OCI-LY1 (cell line): Measurements from ENCODE around the gene ADAMTS17.

Source experiments
- H2AFZ ChIP-seq: fragments of 200-600 bp; sonication (generic), shearing (Covaris generic); 2 replicates; pipeline ENCODE4 v1.6.0; 2014; ENCODE audit warnings: antibody characterized with exemption, mild to moderate bottlenecking, low read length
- H3F3A ChIP-seq: fragments of 200-600 bp; sonication (generic), shearing (Covaris generic); 2 replicates; pipeline ENCODE4 v1.6.0; 2014; ENCODE audit warnings: mild to moderate bottlenecking, antibody characterized with exemption, low read length, moderate library complexity; ENCODE audit not compliant: insufficient read depth
- H3K27ac ChIP-seq: fragments of 200-600 bp; sonication (generic); 2 replicates; pipeline ENCODE4 v1.5.1; 2014; ENCODE audit warnings: low read length, mixed run types, mild to moderate bottlenecking, low read depth; ENCODE audit not compliant: poor library complexity, severe bottlenecking
- H3K27me3 ChIP-seq: fragments of 200-600 bp; sonication (generic); 2 replicates; pipeline ENCODE4 v1.6.0; 2014; ENCODE audit warnings: antibody characterized with exemption, mild to moderate bottlenecking, low read length, moderate library complexity; ENCODE audit not compliant: insufficient read depth
- H3K36me3 ChIP-seq: fragments of 200-600 bp; sonication (generic); 2 replicates; pipeline ENCODE4 v1.6.1; 2014; ENCODE audit warnings: mild to moderate bottlenecking, antibody characterized with exemption, low read length, moderate library complexity, mixed read lengths; ENCODE audit not compliant: insufficient read depth
- H3K4me1 ChIP-seq: fragments of 200-600 bp; sonication (generic); 2 replicates; pipeline ENCODE4 v1.5.1; 2014; ENCODE audit warnings: mild to moderate bottlenecking, low read length, moderate library complexity; ENCODE audit not compliant: insufficient read depth, severe bottlenecking
- H3K4me2 ChIP-seq: fragments of 200-600 bp; sonication (generic), shearing (Covaris generic); 2 replicates; pipeline ENCODE4 v1.6.1; 2014; ENCODE audit warnings: low read length
- H3K4me3 ChIP-seq: fragments of 200-600 bp; sonication (generic); 2 replicates; pipeline ENCODE4 v1.5.1; 2014; ENCODE audit warnings: low read length, low read depth, mild to moderate bottlenecking, mixed read lengths; ENCODE audit not compliant: poor library complexity, severe bottlenecking
- H3K79me2 ChIP-seq: fragments of 200-600 bp; shearing (Covaris generic); 2 replicates; pipeline ENCODE4 v1.6.1; 2016; ENCODE audit warnings: mixed run types, low read length, mixed read lengths; ENCODE audit not compliant: insufficient read depth
- H3K9ac ChIP-seq: fragments of 200-600 bp; sonication (generic), shearing (Covaris generic); 2 replicates; pipeline ENCODE4 v1.6.1; 2014; ENCODE audit warnings: mild to moderate bottlenecking, low read length, mixed read lengths
- H3K9me2 ChIP-seq: fragments of 200-600 bp; sonication (generic), shearing (Covaris generic); 2 replicates; pipeline ENCODE4 v1.6.1; 2014; ENCODE audit warnings: low read depth, mild to moderate bottlenecking, low read length, mixed read lengths
- H3K9me3 ChIP-seq: fragments of 200-600 bp; shearing (Covaris generic); 2 replicates; pipeline ENCODE4 v1.6.1; 2014; ENCODE audit warnings: low read length, mixed read lengths
- H4K20me1 ChIP-seq: fragments of 200-600 bp; sonication (generic), shearing (Covaris generic); 2 replicates; pipeline ENCODE4 v1.6.0; 2016; ENCODE audit warnings: mild to moderate bottlenecking, low read length; ENCODE audit not compliant: insufficient read depth
- CTCF ChIP-seq: fragments of 200-600 bp; sonication (generic), shearing (Covaris generic); IDR thresholded peaks from 2 replicates; pipeline ENCODE4 v1.5.1; 2017; ENCODE audit warnings: mild to moderate bottlenecking, antibody characterized with exemption, low read length, moderate library complexity, mixed read lengths
- EZH2 ChIP-seq: fragments of 200-600 bp; sonication (generic), shearing (Covaris generic); IDR thresholded peaks from 2 replicates; pipeline ENCODE4 v1.8.0; 2017; ENCODE audit warnings: borderline replicate concordance, mixed run types, mild to moderate bottlenecking, antibody characterized with exemption, low read length, moderate library complexity, mixed read lengths

The ADAMTS17 gene

GRCh38 chr15:100175406-100176114, 166.2 kb downstream of the ADAMTS17 start:
- H2AFZ ChIP-seq: no peak overlapping the region
- no peaks in the 10 kb centered on the region for H3K4me1 ChIP-seq
- H3K9me3 ChIP-seq: peaks cover 3% of the 10 kb centered on the region; the same call in 1 of the 2 replicates
- H3K9me2 ChIP-seq: no peaks in the 10 kb centered on the region
- H4K20me1 ChIP-seq: no peaks in the 10 kb centered on the region
- no peaks in the 10 kb centered on the region; the same call in 1 of the 2 replicates for H3K27me3 ChIP-seq
- H3K36me3 ChIP-seq: no peaks in the 10 kb centered on the region
- H3K4me2 ChIP-seq: no peak overlapping the region
- H3K4me3 ChIP-seq: no peak overlapping the region
- TF ChIP-seq CTCF: no peak
- no peak for TF ChIP-seq EZH2
- H3K27ac ChIP-seq: no peak overlapping the region
- H3K9ac ChIP-seq: no peak overlapping the region
- no peaks in the 10 kb centered on the region for H3K79me2 ChIP-seq
- no peaks in the 10 kb centered on the region for H3F3A ChIP-seq

- Histone ChIP-seq H3F3A (no peaks in the 10 kb centered on the region), H3K27ac (no peak overlapping the region), H3K79me2 (no peaks in the 10 kb centered on the region), H3K4me1 (no peaks in the 10 kb centered on the region), H3K4me3 (no peak overlapping the region), H3K27me3 (no peaks in the 10 kb centered on the region; the same call in 1 of the 2 replicates), H3K36me3 (no peaks in the 10 kb centered on the region), H3K9ac (no peak overlapping the region), H4K20me1 (no peaks in the 10 kb centered on the region), H3K9me2 (no peaks in the 10 kb centered on the region), H3K4me2 (no peak overlapping the region), H3K9me3 (peaks cover 3% of the 10 kb centered on the region; the same call in 1 of the 2 replicates), H2AFZ (no peak overlapping the region)
- TF ChIP-seq CTCF (no peak), EZH2 (no peak)
These were observed 166.9 kb downstream of the ADAMTS17 start for GRCh38 chr15:100174904-100175275.

- H3K4me3 ChIP-seq: no peak overlapping the region
- no peaks in the 10 kb centered on the region for H4K20me1 ChIP-seq
- H2AFZ ChIP-seq: no peak overlapping the region
- peaks cover 3% of the 10 kb centered on the region; the same call in 1 of the 2 replicates for H3K9me3 ChIP-seq
- no peaks in the 10 kb centered on the region for H3K4me1 ChIP-seq
- TF ChIP-seq EZH2 (no peak), CTCF (no peak)
- no peak overlapping the region for H3K9ac ChIP-seq
- H3K4me2 ChIP-seq: no peak overlapping the region
- H3K36me3 ChIP-seq: no peaks in the 10 kb centered on the region
- no peaks in the 10 kb centered on the region for H3K9me2 ChIP-seq
- H3F3A ChIP-seq: no peaks in the 10 kb centered on the region
- no peaks in the 10 kb centered on the region for H3K79me2 ChIP-seq
- no peaks in the 10 kb centered on the region; the same call in 1 of the 2 replicates for H3K27me3 ChIP-seq
- no peak overlapping the region for H3K27ac ChIP-seq
These were observed 167.4 kb downstream of the ADAMTS17 start for GRCh38 chr15:100174159-100174903.
